HG03060 (cell line): ENCODE data around the gene TRAPPC8.
A peak's percentile ranks its signal among the peaks of the same experiment; 100 is the strongest.
"Not testable (repeated sequence)": the region's sequence is repeated elsewhere in the genome, so short reads cannot be mapped to it uniquely, and the experiment has no call there.

Experiments used
- ATAC-seq: cut with Tn5 transposase; IDR thresholded peaks from one replicate; pipeline ENCODE4 v1.9.1; 2021; ENCODE audit warnings: low read depth, moderate number of reproducible peaks; ENCODE audit not compliant: unreplicated experiment

TRAPPC8 gene

GRCh38 chr18:31942999-31943877, at the start of gene TRAPPC8:
TRAPPC8 (minus strand) TSS chr18:31943128; CDS start chr18:31942764, 364 bp downstream.
- peak; percentile 80 for ATAC-seq

- peak; percentile 99 for ATAC-seq
These were observed 47.9 kb upstream of the TRAPPC8 start for GRCh38 chr18:31990823-31991222.

- ATAC-seq: no peak
These were observed 41.0 kb upstream of the TRAPPC8 start for GRCh38 chr18:31983976-31984375.

GRCh38 chr18:31983020-31983419, 40.1 kb upstream of the TRAPPC8 start:
- ATAC-seq: no peak

GRCh38 chr18:31980863-31981262, 37.9 kb upstream of the TRAPPC8 start:
- no peak for ATAC-seq

GRCh38 chr18:31979714-31980113, 36.8 kb upstream of the TRAPPC8 start:
- ATAC-seq: no peak

- ATAC-seq: no peak
These were observed 35.7 kb upstream of the TRAPPC8 start for GRCh38 chr18:31978616-31979015.

- ATAC-seq: no peak
These were observed 34.4 kb upstream of the TRAPPC8 start for GRCh38 chr18:31977270-31977872.

GRCh38 chr18:31976242-31976641, 33.3 kb upstream of the TRAPPC8 start:
- ATAC-seq: no peak

GRCh38 chr18:31973929-31974546, 31.1 kb upstream of the TRAPPC8 start:
- no peak for ATAC-seq

GRCh38 chr18:31970617-31971016, 27.7 kb upstream of the TRAPPC8 start:
- no peak for ATAC-seq

- no peak for ATAC-seq
These were observed 22.5 kb upstream of the TRAPPC8 start for GRCh38 chr18:31965316-31965970.

- no peak for ATAC-seq
These were observed 14.8 kb upstream of the TRAPPC8 start for GRCh38 chr18:31957728-31958127.

- no peak for ATAC-seq
These were observed 11.4 kb upstream of the TRAPPC8 start for GRCh38 chr18:31954349-31954748.

- ATAC-seq: not testable (repeated sequence)
These were observed 10.8 kb upstream of the TRAPPC8 start for GRCh38 chr18:31953699-31954098.

- ATAC-seq: no peak
These were observed 9.3 kb upstream of the TRAPPC8 start for GRCh38 chr18:31952223-31952622.

GRCh38 chr18:31950583-31950982, 7.7 kb upstream of the TRAPPC8 start:
- no peak for ATAC-seq

- not testable (repeated sequence) for ATAC-seq
These were observed 5.4 kb upstream of the TRAPPC8 start for GRCh38 chr18:31948349-31948748.

GRCh38 chr18:31946305-31947046, 3.5 kb upstream of the TRAPPC8 start:
- ATAC-seq: no peak
